Neural progenitor cell (in vitro differentiated cells): Measurements from ENCODE around the gene SMC5.

ENCODE experiments used
- CTCF ChIP-seq: fragments of 200-600 bp; sonication (generic); IDR thresholded peaks from 2 replicates; pipeline ENCODE4 v1.5.1; 2017; ENCODE audit warnings: antibody characterized with exemption, mild to moderate bottlenecking
- EZH2 ChIP-seq: fragments of 200-600 bp; sonication (generic); IDR thresholded peaks from 2 replicates; pipeline ENCODE4 v1.6.1; 2017; ENCODE audit warnings: antibody characterized with exemption, mild to moderate bottlenecking, moderate library complexity
- EZH2phosphoT487 ChIP-seq: fragments of 200-600 bp; sonication (generic); IDR thresholded peaks from 2 replicates; pipeline ENCODE4 v1.6.1; 2017; ENCODE audit warnings: antibody characterized with exemption

DNA sequence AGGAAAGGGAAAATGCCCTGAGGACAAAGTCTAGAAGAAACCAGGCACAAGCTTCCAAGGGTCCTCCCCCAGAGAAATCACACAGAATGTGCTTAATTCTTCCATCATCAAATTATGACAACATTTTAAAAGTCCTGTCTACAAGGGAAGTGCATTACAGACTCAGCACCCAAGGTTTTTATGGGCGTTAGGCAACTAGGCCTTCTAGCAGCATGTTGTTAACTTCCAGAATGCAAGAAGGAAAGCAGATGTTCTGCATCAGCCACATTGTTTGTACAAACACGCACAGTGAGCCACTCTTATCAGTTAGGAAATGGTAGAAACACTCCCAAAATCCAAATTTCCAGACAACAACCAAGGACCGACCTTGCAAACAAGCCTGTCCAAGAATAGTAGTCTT, 26.5 kb downstream of the SMC5 start:
- no peak for TF ChIP-seq EZH2
- no peak for TF ChIP-seq CTCF
- no peak for TF ChIP-seq EZH2phosphoT487
